SK-N-SH (cell line): ENCODE data around the gene MTMR1. TPM values are rescaled to one million over a fixed set of nuclear protein-coding genes. Genes with fewer than 3 reads are reported as not detected.

Experiments used
- CTCF ChIA-PET: fragments of 300-600, 350-600 bp; formaldehyde crosslinking; extraction: SDS; loops from one replicate; lab custom pipeline; 2021; lab: Yijun Ruan, JAX
- POLR2A ChIA-PET: fragments of 350-600 bp; sonication (Branson Sonifier 250); formaldehyde crosslinking; extraction: SDS; loops from one replicate; lab custom pipeline; 2020; ENCODE audit warnings: antibody characterized with exemption, inconsistent platforms; lab: Yijun Ruan, JAX
- DNase-seq: peaks from one replicate; pipeline ENCODE4 v3.0.0; 2012
- H2AFZ ChIP-seq: fragments of 200-600 bp; sonication (generic); 2 replicates; pipeline ENCODE4 v1.8.1; 2016; ENCODE audit warnings: antibody characterized with exemption, mild to moderate bottlenecking, low read depth
- H3F3A ChIP-seq: fragments of 200-600 bp; sonication (generic); replicated peaks from 2 replicates; pipeline ENCODE3; 2016; ENCODE audit warnings: antibody characterized with exemption, mild to moderate bottlenecking; ENCODE audit not compliant: insufficient read depth
- H3K27ac ChIP-seq, 2 experiments: fragments of 200-500 bp in 1 of 2; fragments of 200-600 bp in 1 of 2; sonication (Bioruptor generic) in 1 of 2; sonication (generic), shearing (Covaris generic) in 1 of 2; 2 replicates each; pipeline versions ENCODE4 v1.5.1 to v1.6.1; 2014 to 2016; ENCODE audit warnings: low read depth in 2 of 2, inconsistent platforms in 1 of 2, low read length in 1 of 2, mild to moderate bottlenecking in 1 of 2, mixed read lengths in 1 of 2
- H3K27me3 ChIP-seq: fragments of 200-600 bp; sonication (generic), shearing (Covaris generic); 2 replicates; pipeline ENCODE4 v1.6.1; 2016; ENCODE audit warnings: mixed run types; ENCODE audit not compliant: insufficient read depth
- H3K36me3 ChIP-seq, 2 experiments: fragments of 200-500 bp in 1 of 2; fragments of 200-600 bp in 1 of 2; sonication (Bioruptor generic) in 1 of 2; sonication (generic) in 1 of 2; replicated peaks in 1 of 2; 2 replicates each; pipeline versions ENCODE3 to v1.5.1; 2014 to 2016; ENCODE audit warnings: low read length in 1 of 2, mild to moderate bottlenecking in 1 of 2; ENCODE audit not compliant: insufficient read depth in 2 of 2, control insufficient read depth in 1 of 2
- H3K4me1 ChIP-seq, 2 experiments: fragments of 200-500 bp in 1 of 2; fragments of 200-600 bp in 1 of 2; sonication (Bioruptor generic) in 1 of 2; sonication (generic), shearing (Covaris generic) in 1 of 2; 2 replicates each; pipeline versions ENCODE4 v1.5.1 to v1.6.1; 2014 to 2016; ENCODE audit warnings: low read depth in 1 of 2, low read length in 1 of 2, mixed run types in 1 of 2; ENCODE audit not compliant: insufficient read depth in 2 of 2, control insufficient read depth in 1 of 2
- H3K4me2 ChIP-seq: fragments of 200-600 bp; sonication (generic), shearing (Covaris generic); 2 replicates; pipeline ENCODE4 v1.6.1; 2017; ENCODE audit warnings: mixed run types
- H3K4me3 ChIP-seq, 2 experiments: fragments of 200-500 bp in 1 of 2; fragments of 200-600 bp in 1 of 2; sonication (Bioruptor generic) in 1 of 2; sonication (generic), shearing (Covaris generic) in 1 of 2; 2 replicates each; pipeline versions ENCODE4 v1.5.1 to v1.8.1; 2014 to 2016; ENCODE audit warnings: low read depth in 2 of 2, inconsistent platforms in 1 of 2, low read length in 1 of 2, mild to moderate bottlenecking in 1 of 2, mixed read lengths in 1 of 2, moderate library complexity in 1 of 2
- H3K79me2 ChIP-seq: fragments of 200-600 bp; sonication (generic); 2 replicates; pipeline ENCODE4 v1.8.1; 2017; ENCODE audit warnings: mild to moderate bottlenecking; ENCODE audit not compliant: insufficient read depth
- H3K9ac ChIP-seq: fragments of 200-600 bp; sonication (generic); 2 replicates; pipeline ENCODE4 v1.6.1; 2017; ENCODE audit warnings: mixed run types
- H3K9me2 ChIP-seq: fragments of 200-600 bp; sonication (generic); 2 replicates; pipeline ENCODE4 v1.6.1; 2017; ENCODE audit warnings: mixed run types
- H3K9me3 ChIP-seq: fragments of 200-600 bp; sonication (generic); 2 replicates; pipeline ENCODE4 v1.6.1; 2017; ENCODE audit warnings: mixed run types, mild to moderate bottlenecking, moderate library complexity
- H4K20me1 ChIP-seq: fragments of 200-600 bp; sonication (generic); 2 replicates; pipeline ENCODE4 v1.6.1; 2017; ENCODE audit warnings: mild to moderate bottlenecking, mixed run types; ENCODE audit not compliant: insufficient read depth
- JUND ChIP-seq: IDR thresholded peaks from 2 replicates; pipeline ENCODE4 v1.4.0; 2012
- MAX ChIP-seq: IDR thresholded peaks from 2 replicates; pipeline ENCODE4 v1.4.0; 2012; ENCODE audit warnings: low read depth
- MEF2A ChIP-seq: IDR thresholded peaks from 2 replicates; pipeline ENCODE4 v1.4.0; 2012; ENCODE audit warnings: low read depth, borderline replicate concordance
- NFIC ChIP-seq: IDR thresholded peaks from 2 replicates; pipeline ENCODE4 v1.4.0; 2012; ENCODE audit warnings: borderline replicate concordance
- RAD21 ChIP-seq: IDR thresholded peaks from 2 replicates; pipeline ENCODE4 v1.6.1; 2012; ENCODE audit warnings: mild to moderate bottlenecking, low read length
- RFX5 ChIP-seq: IDR thresholded peaks from 2 replicates; pipeline ENCODE4 v1.6.1; 2012; ENCODE audit warnings: mild to moderate bottlenecking, improper control_type of control experiment, low read length
- SIN3A ChIP-seq: IDR thresholded peaks from 2 replicates; pipeline ENCODE4 v1.6.1; 2012; ENCODE audit warnings: low read depth, mild to moderate bottlenecking, low read length, moderate library complexity, borderline replicate concordance
- SMC3 ChIP-seq: IDR thresholded peaks from 2 replicates; pipeline ENCODE4 v1.6.1; 2012; ENCODE audit warnings: low read depth, low read length, improper control_type of control experiment
- TAF1 ChIP-seq: IDR thresholded peaks from 2 replicates; pipeline ENCODE4 v1.6.1; 2012; ENCODE audit warnings: low read depth, mild to moderate bottlenecking, low read length, moderate library complexity, borderline replicate concordance
- TCF12 ChIP-seq: IDR thresholded peaks from 2 replicates; pipeline ENCODE4 v1.4.0; 2012
- WGBS: methylation state at CpG from one replicate; pipeline ENCODE4 v1.1.6; 2017; ENCODE audit warnings: low lambda C conversion rate; 5-methylcytosine and 5-hydroxymethylcytosine counted together
- polyA plus RNA-seq, 3 experiments: library from polyadenylated mRNA; depleted of rRNA; stranded (reverse); fragments of >200 nt; gene quantifications; 2 replicates each; pipeline ENCODE4 v1.2.3, GENCODE V29; 2012
- TF ChIP-seq, protein P1 (sequence below): fragments of 150-350 bp; IDR thresholded peaks from 2 replicates; pipeline ENCODE4 v1.6.1; 2017; ENCODE audit warnings: antibody characterized with exemption, low read length, low read depth, borderline replicate concordance

The MTMR1 gene
- polyA plus RNA-seq, 1 of the 3 experiments (the other 2 are of a cell fraction): 17.0 TPM

DNA sequence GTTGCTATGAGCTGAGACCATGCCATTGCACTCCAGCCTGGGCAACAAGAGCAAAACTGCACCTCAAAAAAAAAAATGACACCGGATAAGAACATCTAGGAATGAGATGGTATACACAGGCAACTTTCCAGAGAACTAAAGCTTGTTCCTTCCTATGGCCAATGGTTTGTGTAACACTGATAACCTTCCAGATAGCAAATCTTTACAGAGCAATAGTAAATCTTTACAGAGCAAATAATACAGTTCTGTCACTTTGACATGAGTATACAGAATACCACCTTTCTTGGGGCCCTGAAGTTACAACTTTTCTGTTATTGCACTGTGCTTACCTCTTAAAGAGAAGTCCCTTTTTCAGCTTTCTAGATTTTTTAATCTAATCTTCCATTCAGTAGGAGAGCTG lies 113.6 kb downstream of the MTMR1 start (continued):
- TF ChIP-seq, protein P1, sequence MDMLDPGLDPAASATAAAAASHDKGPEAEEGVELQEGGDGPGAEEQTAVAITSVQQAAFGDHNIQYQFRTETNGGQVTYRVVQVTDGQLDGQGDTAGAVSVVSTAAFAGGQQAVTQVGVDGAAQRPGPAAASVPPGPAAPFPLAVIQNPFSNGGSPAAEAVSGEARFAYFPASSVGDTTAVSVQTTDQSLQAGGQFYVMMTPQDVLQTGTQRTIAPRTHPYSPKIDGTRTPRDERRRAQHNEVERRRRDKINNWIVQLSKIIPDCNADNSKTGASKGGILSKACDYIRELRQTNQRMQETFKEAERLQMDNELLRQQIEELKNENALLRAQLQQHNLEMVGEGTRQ: no peak
- no peak for TF ChIP-seq SMC3
- TF ChIP-seq, all 33 proteins: peak for 0

DNA sequence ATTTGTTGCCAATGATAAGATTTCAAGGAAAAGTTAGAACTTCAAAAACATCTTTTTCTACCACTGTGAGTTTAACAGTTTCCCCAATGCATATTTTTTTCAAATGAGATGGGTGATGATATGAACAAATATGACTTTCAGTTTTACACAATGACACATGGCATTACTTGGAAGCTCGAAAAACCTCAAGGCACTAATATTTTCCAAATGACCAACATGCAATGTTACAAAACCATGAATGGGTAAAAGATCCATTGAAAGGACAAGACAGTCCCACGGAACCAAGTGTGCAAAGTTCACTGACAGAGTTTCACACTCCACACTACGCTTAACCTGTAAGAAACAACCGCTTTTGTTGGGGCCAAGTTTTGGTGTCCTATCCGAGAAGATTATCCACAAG lies 120.7 kb downstream of the MTMR1 start:
- no peak overlapping the region for H2AFZ ChIP-seq
- H3F3A ChIP-seq: no peaks in the 10 kb centered on the region
- ChIA-PET POLR2A (no interaction called here), CTCF (no interaction called here)
- no peak overlapping the region for H3K4me2 ChIP-seq
- 26% methylated on average over 4 of the region's 5 CpGs for WGBS
- no peak overlapping the region for H3K9ac ChIP-seq
- H4K20me1 ChIP-seq: no peaks in the 10 kb centered on the region
- no peaks in the 10 kb centered on the region for H3K27me3 ChIP-seq
- DNase-seq: no peak
- H3K36me3 ChIP-seq: no peaks in the 10 kb centered on the region
- TF ChIP-seq JUND (no peak), MAX (no peak), SIN3A (no peak), NFIC (no peak), RFX5 (no peak), RAD21 (no peak), MEF2A (no peak), TCF12 (no peak), TAF1 (no peak)
- no peaks in the 10 kb centered on the region for H3K9me2 ChIP-seq
- H3K27ac ChIP-seq: no peak overlapping the region
- no peak overlapping the region for H3K4me3 ChIP-seq
- H3K79me2 ChIP-seq: no peaks in the 10 kb centered on the region
- H3K9me3 ChIP-seq: no peaks in the 10 kb centered on the region
- no peaks in the 10 kb centered on the region for H3K4me1 ChIP-seq

Other genes with a start within 250 kb of the MTMR1 start
- gene MTM1, start 124.8 kb upstream of the MTMR1 start, polyA plus RNA-seq (2012; rRNA removed): 2.7 and 3.0 TPM in 2 replicates
- gene CD99L2, start 205.3 kb downstream of the MTMR1 start, polyA plus RNA-seq (2012; rRNA removed): 57.7 and 62.9 TPM in 2 replicates